ENCODE measurements around the gene WNT11.
A peak's percentile ranks its signal among the peaks of the same experiment; 100 is the strongest.

Gene WNT11

GRCh38 chr11:76217653-76218160 lies 11.4 kb upstream of the WNT11 start:
- no peak for DNase-seq

- no peak for DNase-seq
These were observed 10.4 kb upstream of the WNT11 start for GRCh38 chr11:76216536-76217325.

GRCh38 chr11:76215941-76216340 lies 9.6 kb upstream of the WNT11 start:
- DNase-seq: no peak

GRCh38 chr11:76214968-76215548 lies 8.8 kb upstream of the WNT11 start:
- no peak for DNase-seq

GRCh38 chr11:76214186-76214585 lies 7.9 kb upstream of the WNT11 start:
- no peak for DNase-seq

- no peak for DNase-seq
These were observed 6.1 kb upstream of the WNT11 start for GRCh38 chr11:76212086-76213035.

DNA sequence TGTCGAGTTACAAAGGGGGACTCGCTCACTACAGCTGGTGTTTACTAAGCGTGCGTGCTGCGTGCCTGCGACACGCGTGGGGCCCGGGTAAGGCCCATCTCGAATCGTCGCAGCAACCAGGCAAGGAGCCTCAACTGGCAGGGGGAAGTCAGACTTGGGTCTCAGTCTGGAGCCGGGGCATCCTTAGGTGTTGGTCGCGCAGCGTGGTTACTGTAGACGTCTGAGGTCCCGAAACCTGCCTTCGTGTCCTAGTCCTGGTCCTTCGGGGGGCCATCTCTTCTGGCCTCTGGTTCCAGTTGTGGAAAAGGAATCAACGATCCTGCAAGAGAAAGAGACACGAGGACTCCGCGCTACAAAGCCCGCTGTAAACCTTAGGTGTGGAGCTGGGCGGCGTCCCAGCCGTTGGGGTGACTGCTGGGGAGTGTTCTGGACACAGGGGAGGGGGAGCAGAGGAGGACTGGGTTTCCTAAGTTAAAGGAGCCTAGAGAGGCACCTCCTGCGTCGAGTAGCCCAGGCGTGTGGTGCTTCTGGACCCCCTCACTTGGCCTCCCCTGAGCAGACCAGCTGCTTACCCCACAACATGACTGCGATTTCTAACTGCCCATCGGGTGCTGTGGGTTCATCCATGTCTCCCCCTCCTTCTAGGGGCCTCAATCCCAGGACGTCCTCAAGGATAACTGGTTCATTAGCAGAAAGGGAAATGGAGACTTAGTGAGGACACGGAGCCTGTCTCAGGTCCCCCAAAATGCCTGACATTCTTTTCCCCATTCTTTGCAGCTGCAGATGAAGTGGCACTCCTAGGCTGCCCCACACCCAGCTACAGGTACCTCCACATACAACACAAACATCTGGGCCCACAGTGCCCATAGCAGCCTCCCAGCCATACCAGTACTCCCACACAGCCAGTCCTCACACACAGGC lies 4.9 kb upstream of the WNT11 start:
- DNase-seq: no peak

DNA sequence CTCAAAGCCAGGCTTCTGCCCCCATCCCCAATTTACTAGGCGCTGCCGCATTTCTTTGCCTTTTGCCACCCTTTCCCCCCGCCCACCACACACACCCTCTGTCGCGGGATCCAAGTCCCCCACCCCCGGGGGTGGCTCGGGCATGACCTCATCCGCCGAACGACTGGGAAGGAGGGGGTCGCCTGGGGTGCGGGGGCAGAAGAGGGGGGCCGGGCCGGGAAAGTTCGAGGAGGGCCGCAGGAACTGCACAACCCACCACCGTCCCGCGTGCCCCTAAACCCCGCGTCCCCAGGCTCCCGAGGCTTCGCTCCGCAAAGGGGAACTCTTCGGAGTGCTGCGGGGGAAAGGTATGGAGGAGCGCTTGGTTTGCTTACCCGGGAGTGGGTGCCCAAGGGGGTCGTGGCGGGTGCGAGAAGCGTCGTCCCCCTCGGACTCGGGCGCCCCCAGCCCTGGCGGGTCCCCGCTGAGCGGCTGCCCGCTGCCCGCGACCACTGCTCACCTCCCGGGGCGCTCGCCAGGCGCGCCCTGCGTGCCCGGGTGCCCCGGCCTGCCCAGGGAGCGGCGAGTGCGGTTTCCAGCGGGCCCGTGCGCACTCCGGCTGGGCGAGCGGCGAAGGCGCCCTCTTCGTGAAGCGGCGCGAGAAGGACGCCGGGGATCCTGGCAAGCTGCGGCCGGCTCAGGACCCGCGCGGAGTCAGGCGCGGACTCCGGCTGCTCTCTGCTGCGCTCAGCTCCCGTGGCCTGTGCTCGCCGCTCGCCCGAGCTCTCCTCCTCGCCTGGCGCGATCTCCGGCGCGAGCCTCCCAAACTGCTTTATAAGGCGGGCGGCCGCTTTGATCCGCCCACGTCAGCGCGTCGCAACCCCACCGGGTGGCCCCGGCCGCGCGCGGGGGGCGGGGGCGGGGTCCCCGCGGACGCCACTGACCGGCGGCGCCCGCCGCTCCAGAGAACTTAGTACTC lies 4.0 kb upstream of the WNT11 start:
- no peak for DNase-seq

GRCh38 chr11:76209375-76209972 lies 3.2 kb upstream of the WNT11 start:
- peak; percentile 22 for DNase-seq

DNA sequence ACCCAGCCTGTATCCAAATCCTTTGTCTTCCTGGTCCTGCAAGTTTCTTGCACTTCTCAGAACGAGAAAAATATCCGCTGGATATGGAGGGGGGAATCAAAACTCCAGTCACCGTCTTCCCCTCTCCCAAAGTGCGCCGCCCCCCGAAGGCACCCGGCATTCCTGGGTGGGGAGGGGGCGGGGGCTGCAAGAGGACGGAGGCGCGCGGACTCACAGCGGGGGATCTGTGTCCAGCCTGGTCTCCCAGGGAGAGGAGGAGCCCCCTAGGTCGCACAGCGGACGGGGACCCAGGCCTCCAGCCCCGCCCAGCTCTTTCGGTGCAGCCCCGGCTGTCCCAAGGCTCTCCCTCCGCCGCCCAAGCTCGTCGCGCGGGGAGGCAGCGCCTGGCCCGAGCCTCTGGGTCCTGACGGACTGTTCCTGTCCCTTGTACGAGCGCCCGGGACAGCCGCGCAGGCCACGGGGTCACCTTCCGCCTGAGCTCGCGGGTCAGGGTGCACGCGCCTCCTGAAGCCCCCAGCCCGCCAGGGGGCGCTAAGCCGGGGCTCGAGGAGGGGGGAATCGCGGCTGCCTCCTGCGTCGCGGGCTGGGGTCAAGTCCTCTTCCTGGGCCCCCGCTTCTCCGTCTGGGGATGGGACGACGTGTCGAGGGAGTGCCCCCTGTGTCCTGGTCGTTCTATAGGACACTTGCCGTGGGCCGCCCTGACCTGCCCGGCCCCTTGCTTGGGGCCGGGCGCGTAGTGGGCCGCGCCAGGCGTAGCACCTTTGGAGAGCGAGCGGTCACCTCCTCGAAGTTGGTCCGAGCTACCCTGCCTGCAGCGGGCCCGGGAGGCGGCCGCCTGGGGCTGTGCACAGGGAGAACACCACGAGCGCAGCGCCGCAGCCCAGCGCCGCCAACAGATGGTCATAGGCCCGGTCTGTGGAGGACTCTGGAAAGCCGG lies 2.4 kb upstream of the WNT11 start:
- peak; percentile 74 for DNase-seq

DNA sequence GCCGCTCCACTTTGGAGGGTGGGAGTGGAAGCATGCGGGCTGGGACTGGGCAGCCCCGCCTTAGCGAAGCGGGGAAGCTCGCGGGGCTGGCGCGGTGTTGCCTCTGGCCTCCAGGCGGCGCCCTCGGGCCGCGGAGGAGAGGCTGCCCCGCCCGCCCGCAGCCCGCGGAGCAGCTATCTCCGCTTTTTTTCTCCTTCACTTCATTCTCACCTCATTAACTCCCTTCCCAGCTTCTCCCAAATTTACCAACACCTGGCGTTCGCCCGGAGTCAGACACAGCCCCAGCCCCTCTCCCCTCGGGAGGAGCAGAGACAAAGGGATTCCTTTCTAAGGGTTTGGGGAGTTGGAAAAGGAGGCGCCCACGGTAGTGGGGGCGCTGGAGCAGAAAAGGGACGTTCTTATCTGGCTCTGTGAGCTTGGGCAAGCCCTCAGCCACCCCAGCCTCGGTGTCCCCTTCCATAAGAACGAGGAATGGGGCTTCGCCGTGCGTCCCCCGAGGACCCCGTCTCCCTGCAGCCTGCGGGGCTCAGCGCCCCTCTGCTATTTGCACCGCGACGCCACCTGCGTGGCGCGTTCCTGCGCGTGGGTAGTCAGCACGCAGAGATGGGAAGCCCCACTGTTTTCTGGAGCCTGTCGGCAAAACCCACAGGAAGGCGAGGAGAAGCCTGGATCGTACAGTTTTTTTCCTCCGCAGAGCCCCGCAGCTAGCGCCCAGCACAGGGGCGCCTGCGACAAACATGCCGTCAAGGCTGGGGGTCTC lies 1.5 kb upstream of the WNT11 start:
- DNase-seq: peak; percentile 74

GRCh38 chr11:76206077-76206326 lies 300 bp downstream of the WNT11 start:
- no peak for DNase-seq

DNA sequence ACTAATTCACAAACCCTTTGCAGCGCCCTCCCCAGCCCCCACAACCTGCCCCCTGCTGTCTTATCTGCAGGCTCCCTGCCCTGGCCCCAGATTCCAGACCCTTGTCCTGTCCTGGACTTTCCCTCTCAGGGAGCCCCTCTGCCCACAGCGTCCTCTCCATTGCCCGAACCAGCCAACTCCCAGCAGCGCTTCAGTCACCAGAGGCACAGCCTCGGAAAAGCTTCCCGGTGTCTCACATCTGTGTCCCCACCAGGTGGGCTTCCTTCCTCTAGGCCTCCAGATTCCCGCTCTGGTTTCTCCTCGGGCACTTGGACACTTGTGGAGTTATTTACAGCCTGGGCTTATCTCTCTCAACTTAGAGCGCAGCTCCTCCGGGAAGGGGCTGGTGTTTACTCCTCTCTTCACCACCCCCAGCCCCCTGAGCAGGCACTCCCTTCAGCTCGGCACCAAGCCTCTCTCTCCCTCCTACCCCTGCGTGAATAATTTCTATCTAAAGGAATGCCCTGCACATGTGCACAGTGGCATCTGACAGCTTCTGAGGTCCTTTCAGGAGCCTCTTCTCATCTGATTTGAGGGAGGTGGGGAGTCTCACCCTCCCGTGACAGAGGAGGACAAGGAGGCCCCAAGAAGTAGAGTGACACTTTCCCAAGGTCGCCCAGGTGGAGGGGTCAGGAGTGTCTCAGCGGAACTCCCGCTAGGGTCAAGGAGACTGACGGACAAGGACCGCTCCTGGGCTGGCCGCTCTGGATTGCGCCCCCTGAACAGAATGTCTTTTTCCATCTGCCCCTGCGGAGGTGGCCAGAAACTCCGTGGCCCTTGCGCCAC lies 838 bp downstream of the WNT11 start:
- no peak for DNase-seq

- no peak for DNase-seq
These were observed 2.4 kb downstream of the WNT11 start for GRCh38 chr11:76203937-76204336.

GRCh38 chr11:76203131-76203925 lies 3.0 kb downstream of the WNT11 start:
- no peak for DNase-seq

GRCh38 chr11:76201672-76202412 lies 4.5 kb downstream of the WNT11 start:
- DNase-seq: no peak

Measured in stimulated activated CD4-positive, alpha-beta T cell treated with anti-CD3 and anti-CD28 coated beads, Interleukin-4, amount 100 ng/mL, for 24 hours (primary cell).